Stomach (tissue), 4 donors: ENCODE measurements around the gene CACNA1H.

Source experiments
- CTCF ChIP-seq, 7 experiments: fragments of 450-650 bp in 4 of 7; fragments of 200-600 bp in 3 of 7; sonication (generic) in 3 of 7; IDR thresholded peaks; one replicate each; pipeline ENCODE4 v1.5.1; 2016 to 2019; ENCODE audit warnings: antibody characterized with exemption in 7 of 7, control low read depth in 2 of 7, mild to moderate bottlenecking in 1 of 7
- EP300 ChIP-seq: sonication (generic); formaldehyde crosslinking; IDR thresholded peaks from one replicate; pipeline ENCODE4 v1.6.1; 2017; ENCODE audit warnings: antibody characterized with exemption
- POLR2A ChIP-seq, 4 donors: fragments of 450-650 bp; IDR thresholded peaks; one replicate each; pipeline ENCODE4 v1.6.1; 2016; ENCODE audit warnings: antibody characterized with exemption in 4 of 4, control low read depth in 2 of 4, mild to moderate bottlenecking in 1 of 4, moderate library complexity in 1 of 4
- POLR2AphosphoS5 ChIP-seq, 3 donors: sonication (generic); formaldehyde crosslinking; IDR thresholded peaks; one replicate each; pipeline ENCODE4 v1.6.1; 2016; ENCODE audit warnings: antibody characterized with exemption in 3 of 3

- TF ChIP-seq CTCF (IDR thresholded peaks at IDR 0.05), result no peak
- no peak for TF ChIP-seq POLR2AphosphoS5 (IDR thresholded peaks at IDR 0.05)
- TF ChIP-seq POLR2A (IDR thresholded peaks at IDR 0.05), result no peak
- TF ChIP-seq EP300, result no peak
Observed at GRCh38 chr16:1117926-1118325, 35.0 kb upstream of the CACNA1H start.
